Measurements from ENCODE around the gene LITAF.

Gene LITAF

GRCh38 chr16:11533588-11533987 is 53.1 kb downstream of the LITAF start:
- DNase-seq (ENCODE audit: extremely low read depth, low read depth) = no peak
- no peak overlapping the region for H3K4me3 ChIP-seq (replicated peaks; ENCODE audit: low read depth, low read length)

GRCh38 chr16:11530171-11530940 is 56.4 kb downstream of the LITAF start:
- no peak for TF ChIP-seq CTCF (IDR thresholded peaks at IDR 0.05; ENCODE audit: low read depth, low read length, missing control alignments)
- DNase-seq (ENCODE audit: extremely low read depth, low read depth) = no peak
- no peak overlapping the region for H3K4me3 ChIP-seq (replicated peaks; ENCODE audit: low read depth, low read length)

More at GRCh38 chr16:11533588-11533987, 53.1 kb downstream of the LITAF start:
- no peak for TF ChIP-seq CTCF (IDR thresholded peaks at IDR 0.05; ENCODE audit: low read depth, low read length, missing control alignments)

GRCh38 chr16:11529285-11529684 is 57.4 kb downstream of the LITAF start:
- H3K4me3 ChIP-seq (replicated peaks; ENCODE audit: low read depth, low read length) = no peak overlapping the region
- no peak for TF ChIP-seq CTCF (IDR thresholded peaks at IDR 0.05; ENCODE audit: low read depth, low read length, missing control alignments)
- no peak for DNase-seq (ENCODE audit: extremely low read depth, low read depth)

GRCh38 chr16:11528053-11528452 is 58.7 kb downstream of the LITAF start:
- no peak for DNase-seq (ENCODE audit: extremely low read depth, low read depth)
- TF ChIP-seq CTCF (IDR thresholded peaks at IDR 0.05; ENCODE audit: low read depth, low read length, missing control alignments) = no peak
- H3K4me3 ChIP-seq (replicated peaks; ENCODE audit: low read depth, low read length) = no peak overlapping the region

GRCh38 chr16:11526655-11527350 is 59.9 kb downstream of the LITAF start:
- TF ChIP-seq CTCF (IDR thresholded peaks at IDR 0.05; ENCODE audit: low read depth, low read length, missing control alignments) = no peak
- no peak for DNase-seq (ENCODE audit: extremely low read depth, low read depth)
- H3K4me3 ChIP-seq (replicated peaks; ENCODE audit: low read depth, low read length) = no peak overlapping the region

- no peak for DNase-seq (ENCODE audit: extremely low read depth, low read depth)
- no peak for TF ChIP-seq CTCF (IDR thresholded peaks at IDR 0.05; ENCODE audit: low read depth, low read length, missing control alignments)
- H3K4me3 ChIP-seq (replicated peaks; ENCODE audit: low read depth, low read length) = no peak overlapping the region
These were observed 62.5 kb downstream of the LITAF start for GRCh38 chr16:11524098-11524760.
